HG02981 (cell line): ENCODE measurements around the gene GPR61.

Experiments
- ATAC-seq: cut with Tn5 transposase; IDR thresholded peaks from one replicate; pipeline ENCODE4 v1.9.1; 2021; ENCODE audit warnings: mild to moderate bottlenecking, moderate library complexity; ENCODE audit not compliant: unreplicated experiment

Gene GPR61

DNA sequence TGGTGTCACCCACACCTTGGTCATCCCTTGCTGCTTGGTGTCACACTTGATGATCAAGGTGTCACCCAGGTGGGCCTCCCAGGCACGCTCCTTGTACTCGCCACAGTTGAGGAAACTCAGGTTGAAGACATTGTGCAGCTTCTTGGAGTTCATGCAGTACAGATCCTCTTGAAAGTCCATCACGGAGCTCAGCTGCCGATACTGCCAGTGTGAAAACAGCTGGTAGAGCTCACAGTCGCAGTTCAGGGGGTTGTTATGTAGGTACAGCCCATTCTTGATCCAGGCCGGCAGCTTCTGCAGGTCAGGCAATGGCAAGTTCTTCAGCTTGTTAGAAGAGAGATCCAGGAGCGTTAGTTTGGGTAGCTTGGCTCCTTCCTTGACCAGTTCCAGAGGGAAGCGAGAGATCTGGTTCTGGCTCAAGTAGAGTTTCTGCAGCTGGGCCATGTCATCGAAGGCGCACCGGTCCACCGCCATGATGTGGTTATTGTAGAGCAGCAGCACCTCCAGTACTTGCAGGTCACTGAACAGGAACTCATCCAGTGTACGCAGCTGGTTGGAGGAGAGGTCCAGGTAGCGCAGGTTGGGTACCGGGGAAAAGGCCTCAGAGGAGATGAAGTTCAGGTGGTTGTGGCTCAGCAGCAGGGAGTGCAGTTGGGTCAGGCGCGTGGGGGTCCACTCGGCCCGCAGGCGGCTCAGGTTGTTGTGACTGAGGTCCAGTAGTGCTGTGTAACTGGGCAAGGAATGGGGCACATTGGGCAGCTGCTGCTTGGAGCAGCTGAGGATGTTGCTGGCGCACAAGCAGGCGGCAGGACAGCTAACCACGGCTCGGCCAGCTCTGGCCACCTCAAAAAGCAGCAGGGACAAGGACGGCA, 31.4 kb upstream of the GPR61 start:
- ATAC-seq: no peak

DNA sequence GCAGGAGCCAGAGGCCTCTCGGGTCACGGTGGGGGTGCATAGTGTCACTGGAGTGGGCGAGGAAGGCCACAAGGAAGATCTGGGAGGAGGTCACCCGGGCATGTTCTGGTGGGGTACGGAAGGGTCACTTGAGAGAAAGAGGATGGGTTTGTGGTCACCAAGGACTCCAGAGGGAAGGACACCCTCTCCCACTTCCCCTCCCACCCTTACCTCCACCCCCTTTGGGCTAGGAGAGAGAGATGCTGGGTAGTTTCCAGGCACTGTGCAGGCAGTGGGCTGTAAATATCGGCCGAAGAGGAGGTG, 30.8 kb upstream of the GPR61 start:
- no peak for ATAC-seq

GRCh38 chr1:109509176-109510134, 30.2 kb upstream of the GPR61 start, which contains the start of gene AMIGO1:
TSS of gene AMIGO1 (minus strand) at chr1:109509727. CDS start at chr1:109508912, 815 bp downstream.
- ATAC-seq: no peak

GRCh38 chr1:109513110-109513710, 26.5 kb upstream of the GPR61 start:
- ATAC-seq: no peak

- no peak for ATAC-seq
These were observed 24.8 kb upstream of the GPR61 start for GRCh38 chr1:109514846-109515245.

GRCh38 chr1:109516872-109517271, 22.8 kb upstream of the GPR61 start:
- no peak for ATAC-seq

- ATAC-seq: no peak
These were observed 22.3 kb upstream of the GPR61 start for GRCh38 chr1:109517337-109517736.

GRCh38 chr1:109521002-109521951, 18.4 kb upstream of the GPR61 start:
- no peak for ATAC-seq

GRCh38 chr1:109522026-109522425, 17.6 kb upstream of the GPR61 start:
- no peak for ATAC-seq

DNA sequence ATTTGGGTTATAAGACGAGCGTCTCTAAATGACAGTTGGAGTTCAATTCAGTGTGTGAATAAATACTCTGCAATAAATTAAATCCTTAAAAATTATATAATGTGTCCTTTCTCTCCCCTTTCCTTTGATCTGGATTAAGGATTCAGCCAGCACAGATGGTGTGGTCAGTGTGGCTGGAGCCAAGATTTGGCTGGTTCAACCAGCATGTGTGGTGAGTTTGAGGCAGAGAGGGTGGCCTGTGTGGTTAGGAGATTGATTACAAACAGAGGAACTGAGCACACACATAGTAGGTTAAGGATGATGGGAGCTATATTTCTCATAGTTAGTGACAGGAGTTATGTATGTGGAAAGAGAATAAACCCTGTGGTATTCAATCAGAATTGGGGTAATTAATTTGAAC, 16.0 kb upstream of the GPR61 start:
- ATAC-seq: no peak

- peak; percentile 53 for ATAC-seq
These were observed 12.4 kb upstream of the GPR61 start for GRCh38 chr1:109527098-109527811.

- no peak for ATAC-seq
These were observed 11.6 kb upstream of the GPR61 start for GRCh38 chr1:109527846-109528695.

DNA sequence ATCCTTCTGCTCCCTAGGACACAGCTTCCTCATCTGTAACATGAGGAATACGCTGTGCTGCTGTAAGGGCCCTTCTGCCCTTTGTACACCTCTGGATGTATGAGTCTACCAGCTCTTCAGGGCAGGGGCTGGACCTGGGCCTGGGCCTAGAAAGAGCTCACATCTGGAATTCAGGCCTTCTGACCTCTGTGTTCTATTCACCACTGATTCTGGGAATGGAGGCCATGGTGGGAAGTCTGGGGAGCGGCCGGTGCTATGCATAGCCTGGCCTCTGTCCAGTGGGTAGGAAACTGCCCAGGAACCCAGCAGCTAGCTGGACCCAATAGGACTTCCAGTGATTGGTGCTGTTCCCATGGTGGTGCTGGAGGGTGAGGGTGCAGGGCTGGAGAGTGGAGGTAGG, 11.0 kb upstream of the GPR61 start:
- ATAC-seq: no peak

DNA sequence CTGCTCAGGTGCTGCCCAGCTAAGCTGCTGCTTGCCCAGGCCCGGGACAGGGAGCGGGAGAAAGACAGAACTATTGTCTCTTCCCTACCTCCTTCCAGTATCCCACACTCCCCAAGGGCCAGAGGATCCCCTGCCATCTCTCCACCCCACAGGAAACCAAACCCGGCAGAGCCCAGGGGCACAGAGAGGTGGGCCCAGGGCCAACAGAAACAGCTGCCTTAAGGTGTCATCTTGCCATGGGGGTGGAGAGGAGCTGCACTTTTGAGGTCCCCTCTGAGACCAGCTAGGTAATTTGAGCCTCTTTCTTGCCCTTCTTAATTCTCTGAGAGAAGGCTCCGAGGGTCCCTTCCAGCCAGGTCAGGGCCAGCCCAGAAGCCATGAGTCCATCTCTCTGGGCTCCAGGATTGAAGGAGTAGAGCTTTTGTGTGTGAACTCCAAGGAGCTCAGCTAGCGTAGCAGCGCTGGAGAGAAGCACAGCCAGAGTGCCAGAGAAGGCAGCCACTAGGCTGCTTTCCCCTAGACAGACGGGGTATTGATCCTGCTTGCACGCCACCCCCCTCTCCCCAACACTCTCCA, 9.7 kb upstream of the GPR61 start:
- no peak for ATAC-seq

DNA sequence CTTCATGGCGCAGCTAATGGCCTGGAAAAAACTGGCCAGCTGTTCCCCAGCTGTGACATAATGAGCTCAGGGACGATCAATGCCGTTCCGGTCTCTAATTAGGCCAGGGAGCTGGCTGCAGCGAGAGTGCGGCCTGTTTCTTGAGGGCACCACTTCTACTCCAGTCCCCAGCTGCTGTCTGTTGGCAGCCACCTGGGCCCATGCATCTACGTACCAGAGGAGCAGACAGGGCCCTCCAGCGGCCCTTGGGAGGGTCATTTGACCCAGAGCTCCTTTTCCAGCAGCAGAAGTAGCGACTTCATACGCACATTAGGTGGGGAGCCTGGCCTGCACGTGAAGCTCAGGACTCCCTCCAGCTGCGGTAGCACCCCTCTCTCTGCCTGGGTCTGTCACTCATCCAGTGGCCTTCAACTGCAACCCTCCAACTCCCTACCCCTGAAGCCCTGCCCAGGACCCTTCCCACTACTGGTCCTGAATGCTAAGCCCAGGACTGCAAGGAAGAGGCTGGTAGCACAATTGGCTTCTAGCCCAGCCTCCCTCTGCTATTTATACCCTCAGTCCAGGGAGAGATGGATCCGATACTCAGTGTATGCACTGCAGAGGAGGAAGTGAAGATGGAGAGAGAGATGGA, 9.1 kb upstream of the GPR61 start:
- ATAC-seq: no peak

DNA sequence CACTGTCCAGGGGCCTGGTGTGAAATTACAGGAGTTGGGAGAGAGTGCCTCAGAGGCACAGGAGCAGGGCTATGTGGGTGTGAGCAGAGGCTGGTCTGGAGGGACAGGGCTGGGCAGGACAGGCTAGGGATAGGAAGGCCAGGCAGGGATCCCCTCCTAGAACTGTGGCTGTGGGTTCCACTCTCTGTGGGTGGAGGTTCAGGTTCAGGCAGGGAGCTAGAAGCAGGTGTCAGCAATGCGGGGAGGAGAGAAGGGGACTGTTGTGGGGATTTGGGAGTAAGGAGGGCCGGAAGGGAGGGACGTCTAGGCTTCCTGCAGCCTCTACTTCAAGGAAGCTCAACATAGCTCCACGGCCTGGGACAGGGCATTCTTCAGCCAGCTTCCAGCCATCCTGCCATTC, 8.3 kb upstream of the GPR61 start:
- ATAC-seq: no peak

- no peak for ATAC-seq
These were observed 7.8 kb upstream of the GPR61 start for GRCh38 chr1:109531826-109532364.
